ENCODE data around the gene HEMGN. TPM values are rescaled to one million over a fixed set of nuclear protein-coding genes. Genes with fewer than 3 reads are reported as not detected.
A peak's percentile ranks its signal among the peaks of the same experiment; 100 is the strongest.
"Not testable (repeated sequence)": the region's sequence is repeated elsewhere in the genome, so short reads cannot be mapped to it uniquely, and the experiment has no call there.

HEMGN gene
- total RNA-seq, result 1 to 10 TPM; 1.9 to 2.1 TPM

- DNase-seq (ENCODE audit: low spot score in 2 of 2) (no peak), ATAC-seq (peak; percentile 71 to 97)
- no peaks in the 10 kb centered on the region for H3K9me3 Mint-ChIP-seq
Measured at GRCh38 chr9:97938081-97938644, at the start of gene HEMGN. Gene HEMGN, minus strand, starts transcription at chr9:97938172. Its CDS starts 36 bp downstream, at chr9:97938136.

DNA sequence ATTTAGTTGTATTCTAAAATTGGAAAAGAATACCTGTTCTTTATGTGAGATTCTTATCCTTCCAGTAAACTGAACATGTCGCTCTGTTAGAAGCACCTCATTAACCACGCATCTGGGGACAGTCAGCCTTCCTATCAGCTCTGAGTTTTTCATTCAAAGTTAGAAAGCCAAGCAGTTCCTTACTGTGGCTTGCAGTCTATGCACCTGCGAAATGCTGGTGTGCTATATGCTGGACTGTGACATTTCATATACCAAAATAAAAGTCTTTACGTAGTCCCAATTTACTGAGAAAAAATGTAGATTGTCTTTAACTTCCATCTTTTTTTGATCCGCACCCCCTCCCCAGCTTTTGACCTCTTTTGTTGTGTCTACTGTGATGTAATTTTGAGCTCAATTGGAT is 49.5 kb upstream of the HEMGN start:
- no peak for DNase-seq (ENCODE audit: low spot score in 2 of 2)
- Mint-ChIP-seq H3K9me3 (no peaks in the 10 kb centered on the region), H3K27ac (peak overlapping the region in 1 of 2 donors; percentile 79), H3K36me3 (peaks cover 16 to 26% of the 10 kb centered on the region in 2 donors)
- no peak for ATAC-seq

More at GRCh38 chr9:97938081-97938644, at the start of gene HEMGN:
- Mint-ChIP-seq H3K27ac (peak within 1 kb of the TSS; percentile 38 to 71), H3K36me3 (peaks cover 5 to 7% of the 10 kb centered on the region in 2 donors)

DNA sequence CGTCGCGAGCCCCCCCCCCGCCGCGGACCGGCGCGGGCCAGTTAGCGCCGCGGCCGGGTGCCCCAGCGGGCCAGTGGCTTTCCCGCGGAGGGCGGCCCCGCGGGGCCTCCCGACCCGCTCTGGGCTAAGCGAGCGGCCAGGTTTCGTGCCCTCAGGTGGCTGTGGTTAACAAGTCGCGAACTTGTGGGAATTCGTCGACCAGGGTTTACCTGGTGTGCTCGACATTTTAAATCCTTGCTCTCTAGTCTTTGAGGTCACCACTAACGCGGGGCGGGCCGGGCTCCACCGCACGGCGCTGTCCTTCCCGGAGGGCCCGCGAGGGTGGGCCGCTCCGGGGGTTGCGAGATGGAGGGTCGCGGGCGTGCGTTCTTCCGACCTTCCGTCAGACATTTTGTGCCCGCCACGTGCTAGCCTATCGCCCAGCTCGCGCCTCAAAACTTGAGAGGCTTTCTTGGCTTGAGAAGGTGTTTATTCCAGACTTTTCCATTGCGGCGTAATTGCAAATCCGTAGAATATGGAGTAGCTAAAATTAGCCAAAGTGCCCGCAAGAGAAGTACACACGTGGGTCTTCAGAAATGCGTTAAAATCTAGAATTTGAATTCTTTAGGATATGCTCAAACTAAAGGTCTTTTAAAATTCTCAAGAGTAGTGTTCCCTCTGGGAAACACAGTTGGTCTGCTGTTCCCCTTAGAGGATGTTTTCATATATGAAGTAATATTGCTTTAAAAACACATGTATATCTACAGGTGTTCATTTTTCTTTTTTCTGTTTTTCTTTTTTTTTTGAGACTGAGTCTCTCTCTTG is 47.3 kb upstream of the HEMGN start:
- Mint-ChIP-seq H3K36me3 (peaks cover 16 to 26% of the 10 kb centered on the region in 2 donors), H3K27ac (peak overlapping the region; percentile 93 to 98), H3K9me3 (no peaks in the 10 kb centered on the region)
- DNase-seq (ENCODE audit: low spot score in 2 of 2), result peak in 1 of 2 donors; percentile 47
- ATAC-seq, result peak in 1 of 2 donors; percentile 19

DNA sequence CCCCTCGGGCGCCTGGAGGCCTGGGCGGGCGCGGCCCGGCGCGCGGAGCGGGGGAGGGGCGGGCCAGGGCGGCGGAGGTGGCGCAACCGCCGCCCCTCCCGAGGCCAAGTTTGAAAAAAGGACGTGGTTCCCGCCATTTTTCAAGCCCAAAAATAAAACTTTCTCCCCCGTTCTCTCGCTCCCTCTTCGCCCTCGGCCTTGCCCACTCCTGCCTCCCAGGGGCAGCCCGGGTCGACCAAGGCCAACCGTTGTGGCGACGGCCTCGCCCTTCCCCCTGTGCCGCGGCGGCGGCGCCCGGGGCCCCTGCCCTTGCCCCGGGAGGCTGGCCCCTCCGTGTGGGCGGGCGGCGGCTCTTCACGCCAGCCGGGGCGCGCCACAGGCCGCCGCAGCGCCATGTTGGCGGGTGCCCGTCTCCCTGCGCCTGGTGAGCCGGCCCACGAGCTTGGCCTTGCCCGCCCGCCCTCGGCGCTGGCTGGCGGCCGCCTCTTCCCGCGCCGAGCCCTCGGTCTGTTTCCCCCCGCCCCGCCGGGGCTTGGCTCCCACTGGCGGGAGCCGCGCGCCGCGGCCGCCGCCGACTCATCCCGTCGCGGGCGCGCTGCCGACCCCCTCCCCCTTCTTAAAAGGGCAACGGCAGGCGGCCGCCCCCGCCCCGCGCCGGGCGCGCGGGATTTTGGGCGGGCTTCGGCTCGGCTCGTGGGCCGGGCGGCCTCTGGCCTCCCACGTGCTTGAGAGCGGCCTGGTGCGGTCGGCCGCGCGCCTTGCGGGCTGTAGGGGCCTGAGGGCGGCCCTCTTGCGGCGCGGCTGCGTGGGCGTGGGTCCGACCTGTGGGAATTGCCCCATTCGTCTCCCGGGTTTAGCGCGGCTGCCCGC is 46.5 kb upstream of the HEMGN start:
- Mint-ChIP-seq H3K9me3 (no peaks in the 10 kb centered on the region), H3K27ac (peak overlapping the region; percentile 81 to 93), H3K36me3 (peaks cover 16 to 26% of the 10 kb centered on the region in 2 donors)
- ATAC-seq (peak; percentile 39 to 47), DNase-seq (ENCODE audit: low spot score in 2 of 2) (peak; percentile 84 to 85)

DNA sequence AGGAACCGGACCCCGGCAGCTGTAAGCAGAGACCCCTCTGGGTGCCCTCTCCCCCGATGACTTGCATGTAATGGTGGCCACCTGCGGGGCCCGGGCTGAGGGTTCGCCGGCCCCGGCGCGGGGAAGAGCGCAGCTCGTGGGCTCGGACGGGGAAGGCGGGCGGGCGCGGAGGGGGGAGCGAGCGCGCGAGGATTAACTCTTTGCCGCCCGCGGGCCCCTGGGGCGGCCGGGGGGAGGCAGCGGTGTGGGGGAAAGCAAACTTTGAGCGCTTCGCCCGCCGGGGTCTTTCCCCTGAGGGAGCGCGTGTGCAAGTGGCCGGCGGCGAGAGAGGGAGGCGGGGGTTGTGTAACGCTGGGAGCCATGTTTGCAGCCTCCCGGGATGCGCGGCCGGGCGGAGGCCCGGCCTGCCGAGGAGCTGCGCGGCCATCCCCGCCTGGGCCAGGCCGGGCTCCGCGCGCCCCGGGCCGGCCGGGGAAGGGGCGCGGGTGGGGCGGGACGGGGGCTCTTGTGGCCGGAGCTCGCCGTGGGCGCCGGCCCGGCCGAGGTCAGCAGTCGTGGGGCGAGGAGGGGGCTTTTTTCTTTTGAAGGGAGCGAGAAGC is 45.7 kb upstream of the HEMGN start:
- Mint-ChIP-seq H3K27ac (peak overlapping the region; percentile 84 to 90), H3K9me3 (no peaks in the 10 kb centered on the region), H3K36me3 (peaks cover 16 to 26% of the 10 kb centered on the region in 2 donors)
- DNase-seq (ENCODE audit: low spot score in 2 of 2) (peak in 1 of 2 donors; percentile 67), ATAC-seq (peak; percentile 5 to 11)

GRCh38 chr9:97982683-97983588 is 45.0 kb upstream of the HEMGN start, which contains the start of gene ANP32B:
Gene ANP32B, plus strand, starts transcription at chr9:97983341. Its CDS starts 215 bp downstream, at chr9:97983556.
- Mint-ChIP-seq H3K36me3 (peaks cover 16 to 21% of the 10 kb centered on the region in 2 donors), H3K9me3 (no peaks in the 10 kb centered on the region), H3K27ac (peak within 1 kb of the TSS; percentile 84 to 90)
- DNase-seq (ENCODE audit: low spot score in 2 of 2) (peak; percentile 90 to 96), ATAC-seq (peak; percentile 85 to 89)

DNA sequence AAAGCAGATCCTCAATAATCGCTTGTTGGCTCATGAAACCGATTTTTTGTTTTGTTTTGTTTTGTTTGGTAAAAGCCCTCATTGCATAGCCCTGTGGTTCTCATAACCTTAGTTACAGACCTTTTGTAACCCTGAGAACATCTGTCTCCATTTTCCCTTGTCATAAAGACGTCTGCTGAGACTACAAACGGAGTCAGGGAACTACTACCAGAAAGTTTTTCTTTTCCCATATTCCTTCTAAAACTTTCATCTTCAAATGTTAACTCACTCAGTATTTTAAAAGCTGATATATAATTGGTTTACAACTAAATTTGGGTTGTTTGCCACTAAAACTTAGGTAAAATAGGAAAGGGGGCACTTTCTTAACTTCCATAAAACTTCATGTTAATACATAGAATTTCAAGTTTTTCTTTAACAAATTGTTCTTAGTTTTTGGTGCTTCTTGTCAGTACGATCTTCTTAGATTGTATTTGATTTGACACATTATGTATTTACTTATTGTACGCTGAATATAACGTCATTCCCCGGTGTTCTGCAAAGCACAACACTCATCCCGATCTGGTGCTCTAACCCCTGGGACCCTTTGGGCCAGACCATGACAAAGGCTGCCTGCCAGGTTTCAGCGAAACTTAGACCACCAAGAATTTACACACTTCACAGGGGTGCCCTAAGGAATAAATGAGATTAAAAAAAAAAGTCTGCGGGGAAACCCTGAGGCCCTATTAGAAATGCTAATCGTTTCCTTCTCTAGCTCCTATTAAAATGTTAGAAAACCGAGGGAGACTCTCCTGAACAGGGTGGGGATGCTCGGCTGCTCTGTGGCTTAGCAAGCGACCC is 44.1 kb upstream of the HEMGN start:
- H3K9me3 Mint-ChIP-seq, result no peaks in the 10 kb centered on the region
- no peak for ATAC-seq
- DNase-seq (ENCODE audit: low spot score in 2 of 2), result no peak
- H3K27ac Mint-ChIP-seq, result peak overlapping the region; percentile 84 to 89
- H3K36me3 Mint-ChIP-seq, result peaks cover 15 to 16% of the 10 kb centered on the region in 2 donors

DNA sequence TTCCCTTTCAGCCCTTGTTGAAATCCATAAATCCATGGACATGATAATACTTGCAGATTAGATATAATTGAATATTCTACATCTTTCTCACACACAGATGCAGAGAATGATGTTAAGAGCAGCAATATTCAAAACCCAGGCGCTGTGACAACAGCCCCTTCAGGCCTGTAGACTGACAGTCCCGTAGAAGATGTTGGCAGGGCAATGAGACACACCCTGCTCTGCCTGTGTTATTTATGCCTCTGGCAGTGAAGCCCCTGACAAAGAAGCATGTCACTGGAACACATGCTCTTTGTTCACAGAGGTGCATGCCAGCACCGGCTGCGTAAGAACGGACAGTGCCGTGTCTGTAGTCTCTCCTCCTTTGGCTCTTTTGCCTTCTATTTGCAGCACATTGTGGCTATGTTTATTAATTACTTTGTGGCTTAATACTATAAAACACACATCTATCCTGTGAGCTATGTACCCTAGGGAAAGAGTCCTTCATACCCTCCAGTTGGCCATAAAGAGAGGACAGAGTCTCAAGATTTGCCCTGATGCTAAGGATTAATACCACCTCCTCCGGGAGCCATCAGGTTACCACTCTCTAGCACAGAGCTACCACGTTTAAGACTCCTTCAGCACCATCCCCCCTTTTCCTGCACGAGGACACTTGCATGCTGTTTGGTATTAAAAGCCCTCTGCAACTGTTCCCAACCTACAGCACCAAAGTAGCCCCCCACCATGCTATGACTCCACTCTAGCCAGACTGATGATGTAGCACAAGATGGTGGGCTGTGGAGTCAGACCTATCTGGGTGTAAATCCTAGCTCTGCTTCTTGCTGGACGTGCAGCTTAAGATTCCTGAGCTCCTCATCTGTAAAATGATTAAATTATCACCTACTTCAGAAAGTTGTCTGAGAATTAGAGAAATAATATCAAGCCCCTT is 43.2 kb upstream of the HEMGN start:
- peaks cover 9 to 11% of the 10 kb centered on the region in 2 donors for H3K36me3 Mint-ChIP-seq
- no peaks in the 10 kb centered on the region for H3K9me3 Mint-ChIP-seq
- DNase-seq (ENCODE audit: low spot score in 2 of 2), result no peak
- ATAC-seq, result no peak
- peak overlapping the region in 1 of 2 donors; percentile 84 for H3K27ac Mint-ChIP-seq

DNA sequence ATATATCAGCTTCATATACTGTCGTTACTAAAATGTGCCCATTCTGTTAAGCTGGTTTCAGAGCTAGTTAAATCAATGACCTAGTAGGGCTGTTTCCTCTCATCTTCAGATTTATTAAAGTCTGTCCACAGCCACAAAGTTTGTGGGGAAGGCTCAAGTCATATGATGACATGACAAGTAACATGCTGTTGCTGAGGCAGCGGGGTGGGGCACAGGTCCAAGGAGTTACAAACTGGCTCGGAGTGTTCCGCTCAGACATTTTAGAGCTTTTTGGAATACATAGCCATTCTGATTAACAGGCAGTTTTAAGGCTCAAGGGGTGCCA is 42.5 kb upstream of the HEMGN start:
- no peak for ATAC-seq
- H3K27ac Mint-ChIP-seq, result no peak overlapping the region
- peaks cover 3 to 4% of the 10 kb centered on the region in 2 donors for H3K36me3 Mint-ChIP-seq
- no peak for DNase-seq (ENCODE audit: low spot score in 2 of 2)
- H3K9me3 Mint-ChIP-seq, result no peaks in the 10 kb centered on the region

- Mint-ChIP-seq H3K36me3 (peaks cover 0 to 5% of the 10 kb centered on the region in 2 donors), H3K9me3 (peaks cover 0 to 5% of the 10 kb centered on the region in 2 donors), H3K27ac (no peak overlapping the region)
- DNase-seq (ENCODE audit: low spot score in 2 of 2) (no peak), ATAC-seq (no peak)
Measured at GRCh38 chr9:97979788-97980478, 42.0 kb upstream of the HEMGN start.

GRCh38 chr9:97978371-97979130 is 40.6 kb upstream of the HEMGN start:
- Mint-ChIP-seq H3K36me3 (peaks cover 0 to 6% of the 10 kb centered on the region in 2 donors), H3K27ac (no peak overlapping the region), H3K9me3 (peaks cover 0 to 5% of the 10 kb centered on the region in 2 donors)
- DNase-seq (ENCODE audit: low spot score in 2 of 2), result no peak
- no peak for ATAC-seq

- not testable (repeated sequence) for H3K36me3 Mint-ChIP-seq; H3K9me3 Mint-ChIP-seq; DNase-seq (ENCODE audit: low spot score in 2 of 2); ATAC-seq; H3K27ac Mint-ChIP-seq
Measured at GRCh38 chr9:97976633-97977032, 38.7 kb upstream of the HEMGN start.

GRCh38 chr9:97975376-97975775 is 37.4 kb upstream of the HEMGN start:
- Mint-ChIP-seq H3K36me3 (peaks cover 0 to 6% of the 10 kb centered on the region in 2 donors), H3K9me3 (peaks cover 0 to 5% of the 10 kb centered on the region in 2 donors), H3K27ac (no peak overlapping the region)
- DNase-seq (ENCODE audit: low spot score in 2 of 2) (no peak), ATAC-seq (no peak)

All from activated naive CD4-positive, alpha-beta T cell treated with anti-CD3 and anti-CD28 coated beads, Interleukin-2, amount 50 U/mL, for 72 hours (primary cell).